ENCODE measurements around the gene DCAF4.

Gene DCAF4

GRCh38 chr14:72968316-72968715, 42.1 kb downstream of the DCAF4 start:
- TF ChIP-seq CSDC2 (CRISPR knock-in tag; IDR thresholded peaks at IDR 0.05) (no peak), ZFP30 (CRISPR knock-in tag; IDR thresholded peaks at IDR 0.05) (no peak), ZNF70 (CRISPR knock-in tag; IDR thresholded peaks at IDR 0.05) (no peak), ISL1 (CRISPR knock-in tag; IDR thresholded peaks at IDR 0.05) (no peak), SNAI2 (CRISPR knock-in tag; IDR thresholded peaks at IDR 0.05) (no peak), ZFP3 (CRISPR knock-in tag; IDR thresholded peaks at IDR 0.05) (no peak), TCF4 (CRISPR knock-in tag; IDR thresholded peaks at IDR 0.05; ENCODE audit: borderline replicate concordance) (no peak), ESRRG (CRISPR knock-in tag; IDR thresholded peaks at IDR 0.05) (no peak), ZNF8 (CRISPR knock-in tag; IDR thresholded peaks at IDR 0.05) (no peak), PATZ1 (CRISPR knock-in tag; IDR thresholded peaks at IDR 0.05; ENCODE audit: borderline replicate concordance) (no peak), TSHZ2 (CRISPR knock-in tag; IDR thresholded peaks at IDR 0.05) (no peak), GLIS3 (CRISPR knock-in tag; IDR thresholded peaks at IDR 0.05) (no peak)
- TF ChIP-seq, protein P1, sequence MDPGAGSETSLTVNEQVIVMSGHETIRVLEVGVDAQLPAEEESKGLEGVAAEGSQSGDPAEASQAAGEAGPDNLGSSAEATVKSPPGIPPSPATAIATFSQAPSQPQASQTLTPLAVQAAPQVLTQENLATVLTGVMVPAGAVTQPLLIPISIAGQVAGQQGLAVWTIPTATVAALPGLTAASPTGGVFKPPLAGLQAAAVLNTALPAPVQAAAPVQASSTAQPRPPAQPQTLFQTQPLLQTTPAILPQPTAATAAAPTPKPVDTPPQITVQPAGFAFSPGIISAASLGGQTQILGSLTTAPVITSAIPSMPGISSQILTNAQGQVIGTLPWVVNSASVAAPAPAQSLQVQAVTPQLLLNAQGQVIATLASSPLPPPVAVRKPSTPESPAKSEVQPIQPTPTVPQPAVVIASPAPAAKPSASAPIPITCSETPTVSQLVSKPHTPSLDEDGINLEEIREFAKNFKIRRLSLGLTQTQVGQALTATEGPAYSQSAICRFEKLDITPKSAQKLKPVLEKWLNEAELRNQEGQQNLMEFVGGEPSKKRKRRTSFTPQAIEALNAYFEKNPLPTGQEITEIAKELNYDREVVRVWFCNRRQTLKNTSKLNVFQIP (CRISPR knock-in tag; IDR thresholded peaks at IDR 0.05; ENCODE audit: borderline replicate concordance, low read depth): no peak
- TF ChIP-seq, protein P2, sequence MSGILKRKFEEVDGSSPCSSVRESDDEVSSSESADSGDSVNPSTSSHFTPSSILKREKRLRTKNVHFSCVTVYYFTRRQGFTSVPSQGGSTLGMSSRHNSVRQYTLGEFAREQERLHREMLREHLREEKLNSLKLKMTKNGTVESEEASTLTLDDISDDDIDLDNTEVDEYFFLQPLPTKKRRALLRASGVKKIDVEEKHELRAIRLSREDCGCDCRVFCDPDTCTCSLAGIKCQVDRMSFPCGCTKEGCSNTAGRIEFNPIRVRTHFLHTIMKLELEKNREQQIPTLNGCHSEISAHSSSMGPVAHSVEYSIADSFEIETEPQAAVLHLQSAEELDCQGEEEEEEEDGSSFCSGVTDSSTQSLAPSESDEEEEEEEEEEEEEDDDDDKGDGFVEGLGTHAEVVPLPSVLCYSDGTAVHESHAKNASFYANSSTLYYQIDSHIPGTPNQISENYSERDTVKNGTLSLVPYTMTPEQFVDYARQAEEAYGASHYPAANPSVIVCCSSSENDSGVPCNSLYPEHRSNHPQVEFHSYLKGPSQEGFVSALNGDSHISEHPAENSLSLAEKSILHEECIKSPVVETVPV (CRISPR knock-in tag; IDR thresholded peaks at IDR 0.05): no peak
- TF ChIP-seq, protein P3, sequence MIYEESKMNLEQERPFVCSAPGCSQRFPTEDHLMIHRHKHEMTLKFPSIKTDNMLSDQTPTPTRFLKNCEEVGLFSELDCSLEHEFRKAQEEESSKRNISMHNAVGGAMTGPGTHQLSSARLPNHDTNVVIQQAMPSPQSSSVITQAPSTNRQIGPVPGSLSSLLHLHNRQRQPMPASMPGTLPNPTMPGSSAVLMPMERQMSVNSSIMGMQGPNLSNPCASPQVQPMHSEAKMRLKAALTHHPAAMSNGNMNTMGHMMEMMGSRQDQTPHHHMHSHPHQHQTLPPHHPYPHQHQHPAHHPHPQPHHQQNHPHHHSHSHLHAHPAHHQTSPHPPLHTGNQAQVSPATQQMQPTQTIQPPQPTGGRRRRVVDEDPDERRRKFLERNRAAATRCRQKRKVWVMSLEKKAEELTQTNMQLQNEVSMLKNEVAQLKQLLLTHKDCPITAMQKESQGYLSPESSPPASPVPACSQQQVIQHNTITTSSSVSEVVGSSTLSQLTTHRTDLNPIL (CRISPR knock-in tag; IDR thresholded peaks at IDR 0.05; ENCODE audit: low read depth): no peak
- ATAC-seq: no peak

DNA sequence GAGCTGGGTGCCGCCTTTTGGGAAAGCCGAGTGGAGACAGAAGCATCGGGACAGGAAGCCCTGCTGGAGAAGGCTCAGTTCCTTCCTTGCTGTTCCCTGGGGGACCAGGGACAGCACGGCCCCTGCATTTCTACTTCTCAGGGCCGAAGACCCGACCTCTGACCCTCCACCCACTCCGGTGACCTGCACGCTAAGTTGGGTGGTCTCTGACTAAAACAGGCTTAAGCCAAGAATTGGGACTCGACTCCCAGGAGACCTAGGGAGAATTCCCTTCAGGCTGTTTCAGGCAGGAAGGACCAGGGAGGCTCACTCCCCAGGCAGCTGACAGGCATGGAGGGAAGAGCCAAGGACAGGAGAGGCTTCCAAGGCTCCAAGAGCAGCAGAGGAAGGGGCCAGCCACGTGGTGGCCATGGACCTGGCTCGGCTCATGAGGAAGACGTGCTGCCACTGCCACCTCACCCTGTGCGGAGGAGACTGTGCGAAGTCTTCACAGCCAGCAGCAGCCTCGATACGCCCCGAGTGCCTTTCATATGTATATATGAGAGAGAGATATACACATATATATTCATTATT, 43.9 kb downstream of the DCAF4 start:
- no peak for ATAC-seq
- TF ChIP-seq ZFP30 (CRISPR knock-in tag; IDR thresholded peaks at IDR 0.05) (no peak), TSHZ2 (CRISPR knock-in tag; IDR thresholded peaks at IDR 0.05) (no peak), PATZ1 (CRISPR knock-in tag; IDR thresholded peaks at IDR 0.05; ENCODE audit: borderline replicate concordance) (no peak), ZFP3 (CRISPR knock-in tag; IDR thresholded peaks at IDR 0.05) (no peak), ESRRG (CRISPR knock-in tag; IDR thresholded peaks at IDR 0.05) (no peak), ARNTL (CRISPR knock-in tag; IDR thresholded peaks at IDR 0.05; ENCODE audit: borderline replicate concordance, low read depth) (no peak), GLIS3 (CRISPR knock-in tag; IDR thresholded peaks at IDR 0.05) (no peak), ZC3H10 (CRISPR knock-in tag; IDR thresholded peaks at IDR 0.05) (no peak), ZNF8 (CRISPR knock-in tag; IDR thresholded peaks at IDR 0.05) (no peak), SNAI2 (CRISPR knock-in tag; IDR thresholded peaks at IDR 0.05) (no peak), PPARA (CRISPR knock-in tag; IDR thresholded peaks at IDR 0.05; ENCODE audit: borderline replicate concordance) (no peak), CSDC2 (CRISPR knock-in tag; IDR thresholded peaks at IDR 0.05) (no peak), OSR1 (CRISPR knock-in tag; IDR thresholded peaks at IDR 0.05) (no peak), RARB (CRISPR knock-in tag; IDR thresholded peaks at IDR 0.05) (no peak)
